Loucy (cell line): ENCODE data around the gene RAET1E.
"Not testable (repeated sequence)": the region's sequence is repeated elsewhere in the genome, so short reads cannot be mapped to it uniquely, and the experiment has no call there.

Experiments
- H2AFZ ChIP-seq: fragments of 200-600 bp; sonication (generic); 2 replicates; pipeline ENCODE4 v1.6.0; 2016; ENCODE audit warnings: antibody characterized with exemption, mild to moderate bottlenecking, low read length, moderate library complexity
- H3F3A ChIP-seq: fragments of 200-600 bp; 2 replicates; pipeline ENCODE4 v1.6.0; 2016; ENCODE audit warnings: antibody characterized with exemption, low read depth, mild to moderate bottlenecking
- H3K27me3 ChIP-seq: fragments of 200-600 bp; sonication (generic); 2 replicates; pipeline ENCODE4 v1.6.1; 2014; ENCODE audit warnings: low read length, mild to moderate bottlenecking; ENCODE audit not compliant: insufficient read depth, poor library complexity, severe bottlenecking
- H3K36me3 ChIP-seq: fragments of 200-600 bp; sonication (generic); 2 replicates; pipeline ENCODE4 v1.6.1; 2016; ENCODE audit warnings: low read length; ENCODE audit not compliant: insufficient read depth
- H3K4me1 ChIP-seq: fragments of 200-600 bp; sonication (generic); 2 replicates; pipeline ENCODE4 v1.5.1; 2014; ENCODE audit warnings: low read length, mild to moderate bottlenecking; ENCODE audit not compliant: insufficient read depth, poor library complexity, severe bottlenecking
- H3K4me2 ChIP-seq: fragments of 200-600 bp; sonication (generic); 2 replicates; pipeline ENCODE4 v1.6.0; 2014; ENCODE audit warnings: antibody characterized with exemption, low read length, low read depth, mild to moderate bottlenecking; ENCODE audit not compliant: poor library complexity, severe bottlenecking
- H3K4me3 ChIP-seq: fragments of 200-600 bp; sonication (generic); 2 replicates; pipeline ENCODE4 v1.5.1; 2014; ENCODE audit warnings: low read length, mild to moderate bottlenecking, mixed read lengths; ENCODE audit not compliant: poor library complexity, severe bottlenecking
- H3K79me2 ChIP-seq: fragments of 200-600 bp; sonication (generic); 2 replicates; pipeline ENCODE4 v1.6.1; 2014; ENCODE audit warnings: low read length; ENCODE audit not compliant: insufficient read depth
- H3K9ac ChIP-seq: fragments of 200-600 bp; sonication (generic); 2 replicates; pipeline ENCODE4 v1.6.0; 2014; ENCODE audit warnings: mild to moderate bottlenecking, low read depth, low read length, moderate library complexity; ENCODE audit not compliant: poor library complexity, severe bottlenecking
- H3K9me2 ChIP-seq: fragments of 200-600 bp; sonication (generic); replicated peaks from 2 replicates; pipeline ENCODE4 v1.6.1; 2016; ENCODE audit warnings: low read depth, low read length, mixed read lengths
- H3K9me3 ChIP-seq: fragments of 200-600 bp; sonication (generic); 2 replicates; pipeline ENCODE4 v1.6.1; 2014; ENCODE audit warnings: mild to moderate bottlenecking, antibody characterized with exemption, low read length, low read depth; ENCODE audit not compliant: insufficient read depth
- H4K20me1 ChIP-seq: fragments of 200-600 bp; sonication (generic); 2 replicates; pipeline ENCODE4 v1.6.0; 2014; ENCODE audit warnings: antibody characterized with exemption, low read length, mild to moderate bottlenecking; ENCODE audit not compliant: insufficient read depth, poor library complexity, severe bottlenecking
- EZH2phosphoT487 ChIP-seq: fragments of 200-600 bp; IDR thresholded peaks from 2 replicates; pipeline ENCODE4 v1.6.1; 2018; ENCODE audit warnings: antibody characterized with exemption, mild to moderate bottlenecking, moderate library complexity, borderline replicate concordance
- TF ChIP-seq, protein P1 (sequence below): fragments of 200-600 bp; sonication (generic); conservative IDR thresholded peaks from 2 replicates; pipeline ENCODE4 v1.5.1; 2014; ENCODE audit warnings: mild to moderate bottlenecking, antibody characterized with exemption, low read length

RAET1E gene

DNA sequence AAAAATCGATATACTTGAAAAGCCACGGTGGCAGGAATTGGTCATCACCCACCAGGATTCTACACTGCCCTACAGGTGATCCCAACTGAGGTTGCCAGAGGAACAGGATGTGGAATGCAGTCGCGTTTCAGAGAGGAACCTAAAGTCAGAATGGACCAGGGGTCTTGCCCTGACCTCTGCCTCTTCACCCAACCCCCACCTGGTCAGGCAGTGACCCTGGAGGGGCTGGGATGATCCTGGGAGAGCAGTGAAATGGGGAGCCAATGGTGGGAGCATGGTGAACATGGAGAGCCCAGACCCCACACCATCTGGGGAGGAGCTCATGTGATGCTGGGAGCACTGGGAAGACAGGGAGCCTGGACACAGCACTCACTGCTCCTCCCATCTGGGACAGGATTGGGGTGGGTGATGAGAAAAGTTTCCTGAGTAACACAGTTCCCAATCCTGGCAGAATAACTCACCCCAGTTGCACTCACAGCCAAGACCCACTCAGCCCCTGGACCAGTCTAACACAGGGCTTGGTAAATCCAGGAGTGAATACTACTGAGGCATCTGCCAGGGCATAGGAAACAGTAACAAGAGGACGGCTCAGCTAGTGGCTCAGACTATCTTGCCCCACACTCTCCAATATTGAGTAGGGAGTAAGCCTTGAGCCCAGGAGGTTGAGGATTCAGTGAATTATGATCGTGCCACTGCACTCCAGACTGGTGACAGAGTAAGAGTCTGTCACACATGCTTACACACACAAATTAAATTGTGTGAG, 42.2 kb upstream of the RAET1E start:
- no peaks in the 10 kb centered on the region for H3K9me2 ChIP-seq
- H3K4me1 ChIP-seq, result peaks cover 4% of the 10 kb centered on the region
- TF ChIP-seq, protein P1, sequence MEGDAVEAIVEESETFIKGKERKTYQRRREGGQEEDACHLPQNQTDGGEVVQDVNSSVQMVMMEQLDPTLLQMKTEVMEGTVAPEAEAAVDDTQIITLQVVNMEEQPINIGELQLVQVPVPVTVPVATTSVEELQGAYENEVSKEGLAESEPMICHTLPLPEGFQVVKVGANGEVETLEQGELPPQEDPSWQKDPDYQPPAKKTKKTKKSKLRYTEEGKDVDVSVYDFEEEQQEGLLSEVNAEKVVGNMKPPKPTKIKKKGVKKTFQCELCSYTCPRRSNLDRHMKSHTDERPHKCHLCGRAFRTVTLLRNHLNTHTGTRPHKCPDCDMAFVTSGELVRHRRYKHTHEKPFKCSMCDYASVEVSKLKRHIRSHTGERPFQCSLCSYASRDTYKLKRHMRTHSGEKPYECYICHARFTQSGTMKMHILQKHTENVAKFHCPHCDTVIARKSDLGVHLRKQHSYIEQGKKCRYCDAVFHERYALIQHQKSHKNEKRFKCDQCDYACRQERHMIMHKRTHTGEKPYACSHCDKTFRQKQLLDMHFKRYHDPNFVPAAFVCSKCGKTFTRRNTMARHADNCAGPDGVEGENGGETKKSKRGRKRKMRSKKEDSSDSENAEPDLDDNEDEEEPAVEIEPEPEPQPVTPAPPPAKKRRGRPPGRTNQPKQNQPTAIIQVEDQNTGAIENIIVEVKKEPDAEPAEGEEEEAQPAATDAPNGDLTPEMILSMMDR, result no peak
- TF ChIP-seq EZH2phosphoT487, result no peak
- no peak overlapping the region for H3K4me2 ChIP-seq
- peaks cover 7% of the 10 kb centered on the region; the same call in 1 of the 2 replicates for H3K79me2 ChIP-seq
- no peaks in the 10 kb centered on the region for H3K27me3 ChIP-seq
- H3K4me3 ChIP-seq, result no peak overlapping the region
- no peaks in the 10 kb centered on the region for H3K36me3 ChIP-seq
- H3F3A ChIP-seq, result no peaks in the 10 kb centered on the region
- H3K9me3 ChIP-seq, result no peaks in the 10 kb centered on the region
- no peak overlapping the region for H2AFZ ChIP-seq
- no peak overlapping the region for H3K9ac ChIP-seq
- H4K20me1 ChIP-seq, result no peaks in the 10 kb centered on the region

DNA sequence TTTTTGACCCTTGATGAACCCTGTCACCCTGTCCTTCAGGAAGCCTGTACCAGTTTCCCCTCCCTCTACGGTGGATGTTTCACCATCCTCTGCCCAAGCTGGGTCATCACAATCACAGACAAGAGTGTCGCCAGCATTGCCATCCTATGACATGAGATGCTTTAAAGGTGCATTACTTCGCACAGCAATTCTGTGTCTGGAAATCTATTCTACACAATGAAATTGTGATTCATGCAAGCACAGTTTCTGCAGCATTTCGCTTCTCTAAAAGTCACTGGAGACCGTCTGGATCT, 41.4 kb upstream of the RAET1E start:
- TF ChIP-seq, protein P1, result no peak
- no peak for TF ChIP-seq EZH2phosphoT487
- Histone ChIP-seq H3K27me3 (no peaks in the 10 kb centered on the region), H3K9ac (no peak overlapping the region), H4K20me1 (no peaks in the 10 kb centered on the region), H3K4me2 (no peak overlapping the region), H3K36me3 (no peaks in the 10 kb centered on the region), H3K9me2 (no peaks in the 10 kb centered on the region), H2AFZ (no peak overlapping the region), H3K9me3 (no peaks in the 10 kb centered on the region), H3K4me1 (peaks cover 4% of the 10 kb centered on the region), H3K4me3 (no peak overlapping the region), H3F3A (no peaks in the 10 kb centered on the region), H3K79me2 (peaks cover 7% of the 10 kb centered on the region; the same call in 1 of the 2 replicates)

DNA sequence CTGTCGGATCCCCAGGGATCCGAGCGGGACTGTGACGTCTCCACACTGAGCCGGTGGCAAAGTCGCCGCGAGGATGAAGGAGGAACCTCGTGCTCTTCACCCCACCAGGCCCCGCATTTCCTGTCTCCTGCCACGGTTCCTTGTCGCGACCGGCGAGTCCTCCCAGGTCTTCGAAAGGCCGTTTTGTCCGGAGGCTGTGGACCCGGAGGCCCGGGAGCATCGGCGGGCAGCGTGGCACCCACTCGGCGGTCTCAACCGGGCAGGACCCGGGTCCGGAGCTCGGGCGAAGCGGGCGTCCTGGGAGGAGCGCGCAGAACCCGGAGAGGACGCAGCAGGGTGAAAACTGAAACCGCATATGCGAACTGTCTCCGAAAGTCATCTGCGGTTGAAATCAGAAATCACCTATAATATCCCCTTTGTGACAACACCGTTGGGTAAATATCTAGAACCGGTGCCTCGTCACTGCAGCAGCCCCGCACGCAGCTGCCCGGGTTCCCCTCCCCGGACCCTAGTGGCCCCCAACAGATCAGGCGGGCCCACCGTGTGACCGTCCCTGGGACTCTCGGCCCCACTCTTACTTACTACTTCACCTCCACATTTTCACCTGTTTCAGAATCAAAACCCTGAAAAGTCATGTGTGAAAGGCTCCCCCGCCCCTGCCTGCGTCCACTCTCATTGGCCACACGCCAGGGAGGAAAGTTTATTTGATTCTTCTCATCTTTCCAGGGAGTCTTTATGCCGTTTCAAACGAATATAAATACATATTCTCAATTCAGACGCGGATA, 40.9 kb upstream of the RAET1E start:
- Histone ChIP-seq H3K9me2 (no peaks in the 10 kb centered on the region), H3K4me2 (no peak overlapping the region), H3F3A (no peaks in the 10 kb centered on the region), H4K20me1 (no peaks in the 10 kb centered on the region), H3K9ac (no peak overlapping the region), H3K4me3 (no peak overlapping the region), H3K9me3 (no peaks in the 10 kb centered on the region), H3K79me2 (peaks cover 7% of the 10 kb centered on the region; the same call in 1 of the 2 replicates), H3K4me1 (peaks cover 4% of the 10 kb centered on the region), H3K36me3 (no peaks in the 10 kb centered on the region), H3K27me3 (no peaks in the 10 kb centered on the region), H2AFZ (no peak overlapping the region)
- TF ChIP-seq, protein P1, result no peak
- TF ChIP-seq EZH2phosphoT487, result no peak

DNA sequence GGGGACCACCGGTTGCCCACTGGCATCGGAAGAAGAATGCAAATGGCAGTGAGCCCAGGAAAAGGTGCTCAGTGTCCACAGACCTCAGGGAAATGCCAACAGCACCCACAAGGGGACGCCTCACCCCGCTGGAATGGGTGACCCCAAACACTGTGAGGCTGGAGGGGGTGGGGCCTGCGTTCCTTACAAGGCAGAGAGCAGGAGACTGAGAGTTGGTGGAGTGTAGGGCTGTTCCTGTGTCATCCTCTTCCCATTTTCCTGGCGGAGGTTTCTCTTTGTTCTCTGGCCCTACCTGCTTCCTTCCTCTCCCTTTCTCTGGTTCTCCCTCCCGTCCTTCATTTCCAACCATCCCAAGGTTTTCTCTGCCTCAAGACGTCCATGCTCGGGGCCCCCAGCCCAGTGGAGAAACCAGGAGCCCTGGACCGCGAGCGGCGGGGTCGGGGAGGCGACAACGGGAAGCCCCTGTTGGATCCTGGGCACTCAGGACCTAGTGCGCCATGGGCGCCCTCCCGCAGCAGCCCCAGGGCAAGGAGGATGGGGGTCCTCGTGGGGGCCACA, 40.2 kb upstream of the RAET1E start:
- not testable (repeated sequence) for H3K4me1 ChIP-seq, H3K36me3 ChIP-seq, H3K9me2 ChIP-seq, H4K20me1 ChIP-seq, H3K4me3 ChIP-seq, H3F3A ChIP-seq, H3K9ac ChIP-seq, H3K4me2 ChIP-seq, H2AFZ ChIP-seq, H3K79me2 ChIP-seq, H3K9me3 ChIP-seq, H3K27me3 ChIP-seq
